GM12874 (cell line): ENCODE data around the gene UNC5C.

ENCODE experiments used
- TF ChIP-seq, protein P1 (sequence below): IDR thresholded peaks from 2 replicates; pipeline ENCODE4 v1.5.1; 2011; ENCODE audit warnings: low read depth, mild to moderate bottlenecking, control low read depth, low read length, moderate library complexity; ENCODE audit not compliant: insufficient read depth

UNC5C gene

DNA sequence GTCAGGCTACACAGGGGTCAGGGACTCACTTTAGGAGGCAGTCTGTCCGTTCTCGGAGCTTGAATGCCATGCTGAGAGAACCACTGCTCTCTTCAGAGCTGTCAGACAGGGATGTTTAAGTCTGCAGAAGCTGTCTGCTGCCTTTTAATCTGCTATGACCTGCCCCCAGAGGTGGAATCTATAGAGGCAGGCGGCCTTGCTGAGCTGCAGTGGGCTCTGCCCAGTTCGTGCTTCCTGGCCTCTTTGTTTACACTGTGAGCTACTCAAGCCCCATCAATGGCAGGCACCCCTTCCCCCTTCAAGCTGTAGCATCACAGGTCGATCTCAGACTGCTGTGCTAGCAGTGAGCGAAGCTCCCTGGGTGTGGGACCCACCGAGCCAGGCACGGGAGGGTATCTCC is 31.5 kb upstream of the UNC5C start:
- TF ChIP-seq, protein P1, sequence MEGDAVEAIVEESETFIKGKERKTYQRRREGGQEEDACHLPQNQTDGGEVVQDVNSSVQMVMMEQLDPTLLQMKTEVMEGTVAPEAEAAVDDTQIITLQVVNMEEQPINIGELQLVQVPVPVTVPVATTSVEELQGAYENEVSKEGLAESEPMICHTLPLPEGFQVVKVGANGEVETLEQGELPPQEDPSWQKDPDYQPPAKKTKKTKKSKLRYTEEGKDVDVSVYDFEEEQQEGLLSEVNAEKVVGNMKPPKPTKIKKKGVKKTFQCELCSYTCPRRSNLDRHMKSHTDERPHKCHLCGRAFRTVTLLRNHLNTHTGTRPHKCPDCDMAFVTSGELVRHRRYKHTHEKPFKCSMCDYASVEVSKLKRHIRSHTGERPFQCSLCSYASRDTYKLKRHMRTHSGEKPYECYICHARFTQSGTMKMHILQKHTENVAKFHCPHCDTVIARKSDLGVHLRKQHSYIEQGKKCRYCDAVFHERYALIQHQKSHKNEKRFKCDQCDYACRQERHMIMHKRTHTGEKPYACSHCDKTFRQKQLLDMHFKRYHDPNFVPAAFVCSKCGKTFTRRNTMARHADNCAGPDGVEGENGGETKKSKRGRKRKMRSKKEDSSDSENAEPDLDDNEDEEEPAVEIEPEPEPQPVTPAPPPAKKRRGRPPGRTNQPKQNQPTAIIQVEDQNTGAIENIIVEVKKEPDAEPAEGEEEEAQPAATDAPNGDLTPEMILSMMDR = no peak

DNA sequence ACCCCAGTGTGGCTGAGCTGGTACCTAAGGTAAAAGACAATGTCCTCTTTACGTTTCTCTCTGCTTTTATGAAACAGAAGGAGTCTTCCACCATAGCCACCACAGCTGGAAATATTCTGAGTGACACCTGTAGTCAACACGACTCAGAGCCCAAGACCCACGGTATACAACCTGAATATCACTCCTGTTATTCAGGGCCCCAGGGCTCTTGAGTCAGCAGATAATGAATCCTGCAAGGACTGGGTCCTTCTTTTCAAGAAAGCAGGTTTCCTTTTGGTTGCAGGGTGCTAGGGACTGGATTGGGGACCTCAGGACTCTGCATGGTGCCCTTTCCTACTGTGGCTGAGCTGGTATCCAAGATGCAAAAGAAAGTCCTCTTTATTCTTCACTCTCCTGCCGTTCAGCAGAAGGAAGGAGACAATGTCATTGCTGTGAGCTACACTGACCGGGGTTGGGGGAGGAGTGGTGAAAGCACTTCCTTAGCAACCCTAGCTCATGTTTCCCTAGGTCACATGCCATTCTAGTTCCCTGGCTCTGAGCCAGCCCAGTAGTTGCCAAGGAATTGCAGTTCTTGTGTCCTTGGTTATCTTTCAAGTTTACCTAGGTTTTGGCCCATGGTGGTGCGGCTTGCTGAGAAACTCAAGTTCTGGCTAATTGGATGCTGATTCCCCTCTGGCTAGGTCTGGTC is 23.7 kb upstream of the UNC5C start:
- TF ChIP-seq, protein P1 = no peak

DNA sequence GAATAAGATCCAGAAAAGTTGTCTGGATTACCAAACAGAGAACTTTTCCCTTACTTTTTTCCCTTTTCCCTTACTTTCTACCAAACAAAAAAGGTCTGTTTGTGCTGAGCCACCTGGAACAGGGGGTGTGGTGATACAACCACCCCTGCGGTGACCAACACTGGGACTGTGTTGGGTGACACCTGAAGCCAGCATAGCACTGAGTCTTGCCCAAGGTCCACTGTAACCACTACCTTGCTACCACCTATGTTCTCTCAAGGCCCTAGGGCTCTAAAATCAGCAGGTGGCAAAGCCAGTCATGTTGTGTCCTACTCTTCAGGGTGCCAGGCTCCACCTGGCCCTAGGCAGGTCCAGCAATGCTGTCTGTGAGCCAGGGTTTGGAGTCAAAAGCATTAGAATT is 22.8 kb upstream of the UNC5C start:
- TF ChIP-seq, protein P1 = no peak

DNA sequence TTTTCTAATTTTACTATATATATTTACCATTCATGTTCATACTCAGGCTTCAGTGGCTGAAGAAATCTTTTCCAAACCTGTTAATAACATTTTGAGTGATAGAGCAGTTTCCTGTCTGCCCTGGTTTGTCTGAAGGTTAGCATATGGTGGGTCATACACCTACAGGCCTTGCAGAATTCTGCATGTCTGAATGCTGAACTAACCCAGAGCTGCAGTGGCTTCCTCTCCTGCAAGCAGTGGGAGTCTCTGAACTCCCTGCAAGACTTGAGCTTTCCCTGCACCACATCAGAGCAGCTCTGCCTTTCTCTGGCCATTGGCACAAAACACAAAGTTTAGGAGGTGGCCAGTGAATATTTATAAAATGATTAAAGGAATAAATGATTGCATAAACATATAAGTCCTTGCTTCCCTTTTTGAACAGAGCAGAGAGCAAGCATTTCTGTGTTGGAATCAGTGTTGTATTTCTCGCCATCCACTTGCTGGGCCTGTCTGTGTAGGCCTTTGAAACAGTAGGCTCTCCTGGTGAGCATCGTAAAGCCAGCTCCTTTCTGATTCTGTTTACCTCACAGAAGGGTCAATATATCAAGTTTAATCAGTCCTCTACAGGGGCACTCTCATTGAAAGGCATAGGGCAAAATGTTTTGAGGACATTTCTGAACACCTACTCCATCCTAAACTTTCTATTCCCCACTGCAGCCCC is 15.0 kb upstream of the UNC5C start:
- TF ChIP-seq, protein P1 = no peak

DNA sequence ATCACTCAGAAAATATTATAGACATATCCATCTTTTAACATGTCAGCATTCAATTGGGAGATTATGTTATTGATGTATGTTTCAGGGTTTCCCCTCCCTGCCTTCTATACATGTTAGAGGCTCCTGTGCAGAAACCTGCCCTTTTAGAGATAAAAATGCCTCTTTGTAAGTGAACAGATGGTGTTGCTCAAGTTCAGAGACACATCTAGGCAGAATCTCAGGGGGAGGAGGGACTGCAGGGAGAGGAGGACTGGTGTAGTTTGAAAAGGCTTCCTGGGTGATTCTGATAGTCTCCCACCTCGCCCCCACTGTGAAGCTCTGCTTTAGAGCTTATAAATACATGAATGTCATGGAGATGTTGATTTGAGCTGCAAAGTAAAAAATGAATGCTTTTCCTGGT is 12.0 kb upstream of the UNC5C start:
- TF ChIP-seq, protein P1 = no peak

DNA sequence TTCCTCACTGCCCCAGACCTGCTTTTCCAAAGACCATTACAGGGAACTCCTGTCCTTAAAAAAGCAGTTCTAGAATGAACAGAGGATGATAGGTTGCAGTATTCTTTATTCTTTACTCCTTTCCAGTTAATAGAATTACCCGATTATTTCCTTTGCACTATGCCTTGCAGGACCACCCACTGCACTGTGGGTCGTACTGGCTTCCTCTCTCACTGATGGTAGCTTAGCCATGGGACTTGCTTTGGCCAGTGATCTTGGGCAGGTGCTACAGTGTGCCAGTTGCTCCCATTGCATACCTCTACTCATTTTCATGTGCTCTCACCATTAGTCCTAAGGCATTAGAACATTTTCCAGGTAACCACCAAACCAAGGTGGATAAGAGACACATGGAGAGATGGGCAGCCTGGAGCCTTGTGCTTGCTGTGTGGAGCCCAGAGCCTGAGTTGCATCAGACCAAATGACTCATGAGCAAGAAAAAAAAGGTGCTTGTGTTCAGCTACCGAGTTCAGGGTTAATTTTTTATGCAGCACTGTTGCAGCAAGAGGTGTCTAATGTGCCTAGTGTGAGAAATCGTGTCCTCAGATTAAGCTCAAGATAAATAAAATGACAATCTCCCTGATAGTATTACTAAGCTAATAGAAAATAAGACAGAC is 7.6 kb upstream of the UNC5C start:
- TF ChIP-seq, protein P1 = no peak

DNA sequence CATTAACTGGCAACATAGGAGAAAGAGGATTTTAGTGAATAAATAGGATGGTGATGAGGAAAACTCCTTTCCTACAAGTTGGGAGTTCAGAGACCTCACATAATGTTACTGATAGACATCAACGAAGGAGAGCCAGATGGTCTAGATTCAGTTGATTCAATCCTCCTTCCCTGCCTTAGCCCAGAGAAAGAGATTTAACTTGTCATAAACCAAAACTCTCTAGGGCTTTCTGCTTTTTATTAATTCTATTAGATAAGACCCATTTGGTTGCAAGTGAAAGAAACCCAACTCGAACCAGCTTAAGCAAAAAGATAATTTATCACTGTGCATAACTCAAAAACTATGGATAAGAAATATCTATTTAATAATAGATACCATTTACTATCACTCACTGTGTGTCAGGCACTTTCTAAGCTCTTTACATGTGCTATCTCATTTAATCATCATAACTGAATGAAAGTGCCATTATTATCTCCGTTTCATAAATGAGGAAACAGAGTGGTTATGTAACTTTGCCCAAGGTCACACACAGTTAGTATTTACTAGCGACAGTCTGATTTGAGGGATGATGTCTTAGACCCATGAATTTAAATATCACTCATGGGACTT is 4.3 kb upstream of the UNC5C start:
- TF ChIP-seq, protein P1 = no peak
